Measurements from ENCODE around the gene CD276. TPM values are rescaled to one million over a fixed set of nuclear protein-coding genes. Genes with fewer than 3 reads are reported as not detected.

CD276 gene
- total RNA-seq, 1 donor from 2014 or later: 2.8 TPM

GRCh38 chr15:73763931-73764330 lies 79.7 kb downstream of the CD276 start:
- intact Hi-C loops (cut with micrococcal nuclease): no loop called here

Other genes with a start within 250 kb of the CD276 start
- gene REC114, start 241.2 kb upstream of the CD276 start, total RNA-seq: not detected in 2 replicates
- gene NPTN, start 51.0 kb upstream of the CD276 start, total RNA-seq: 41.4 and 42.5 TPM in 2 replicates
- not detected in 2 replicates for gene INSYN1, start 69.0 kb downstream of the CD276 start, total RNA-seq
- not detected in 2 replicates for gene TBC1D21, start 189.2 kb downstream of the CD276 start, total RNA-seq
- gene LOXL1, start 242.1 kb downstream of the CD276 start, total RNA-seq: 0.70 TPM in 2 replicates